GM21367 (cell line): ENCODE measurements around the gene GNG7.
"Not testable (repeated sequence)": the region's sequence is repeated elsewhere in the genome, so short reads cannot be mapped to it uniquely, and the experiment has no call there.

Source experiments
- ATAC-seq: cut with Tn5 transposase; IDR thresholded peaks from one replicate; pipeline ENCODE4 v1.9.1; 2021; ENCODE audit not compliant: unreplicated experiment

GNG7 gene

DNA sequence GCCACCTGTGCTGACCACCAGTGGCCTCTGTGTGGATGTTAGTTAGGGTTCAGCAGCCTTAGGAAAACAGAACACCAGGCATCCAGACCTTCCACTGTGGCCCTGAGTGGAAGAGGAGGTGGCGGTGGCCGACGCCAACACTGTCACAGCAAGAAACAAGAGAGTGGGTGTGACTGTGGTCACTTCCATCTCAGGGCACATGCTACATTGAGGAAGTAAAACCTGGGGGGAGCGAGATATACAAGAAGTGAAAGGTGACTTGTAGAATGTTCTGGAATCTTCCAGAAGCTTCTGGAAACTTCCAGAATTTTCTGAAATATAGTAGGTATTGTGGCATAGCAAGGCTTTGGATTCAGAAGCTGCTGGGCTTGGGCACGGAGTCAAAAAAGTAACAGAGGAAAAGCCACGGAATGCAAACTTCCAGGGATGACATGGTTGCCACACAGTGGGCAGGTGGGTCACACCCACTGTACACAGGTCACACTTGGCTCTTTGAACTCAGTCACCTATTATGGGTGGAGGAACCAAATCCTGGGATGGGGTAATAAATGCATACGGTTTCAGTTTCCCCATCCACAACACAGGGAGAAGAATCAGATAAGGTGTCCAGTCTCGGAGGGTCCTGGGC, 24.3 kb downstream of the GNG7 start:
- ATAC-seq = no peak

DNA sequence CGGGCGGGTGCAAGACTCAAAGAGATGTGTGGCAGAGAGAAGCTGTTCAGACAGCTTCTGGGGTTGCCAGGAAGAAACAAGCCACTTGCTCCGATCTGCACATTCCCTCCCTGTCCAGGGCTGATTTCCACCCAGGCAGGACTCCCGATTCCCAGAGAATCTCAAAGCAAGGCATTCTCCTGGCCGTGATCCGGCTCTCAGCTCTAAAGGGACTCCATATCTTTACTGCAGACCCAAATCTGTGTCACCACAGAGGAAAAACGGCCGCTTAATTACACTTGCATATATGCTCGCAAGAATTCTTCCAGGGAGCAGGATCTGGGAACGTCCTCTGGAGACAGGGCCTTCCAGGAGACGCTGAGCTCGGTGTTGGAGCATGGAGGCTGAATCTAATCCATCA, 25.7 kb downstream of the GNG7 start:
- ATAC-seq = no peak

DNA sequence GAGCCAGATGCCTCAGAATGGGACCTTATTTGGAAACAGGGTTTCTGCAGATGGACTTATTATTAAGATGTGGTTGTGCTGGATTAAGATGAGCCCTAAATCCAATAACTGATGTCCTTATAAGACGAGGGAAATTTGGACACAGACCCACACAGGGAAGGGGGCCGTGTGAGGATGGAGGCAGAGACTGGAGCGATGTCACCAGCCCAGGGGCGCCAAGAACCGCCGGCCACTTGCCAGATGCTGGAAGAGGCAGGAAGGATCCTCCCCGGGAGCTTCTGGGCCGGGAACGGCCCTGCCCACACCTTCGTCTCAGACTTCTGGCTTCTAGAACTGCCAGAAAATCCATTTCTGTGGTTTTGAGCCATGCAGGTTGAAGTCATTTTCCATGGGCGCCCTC, 26.6 kb downstream of the GNG7 start:
- ATAC-seq = no peak

DNA sequence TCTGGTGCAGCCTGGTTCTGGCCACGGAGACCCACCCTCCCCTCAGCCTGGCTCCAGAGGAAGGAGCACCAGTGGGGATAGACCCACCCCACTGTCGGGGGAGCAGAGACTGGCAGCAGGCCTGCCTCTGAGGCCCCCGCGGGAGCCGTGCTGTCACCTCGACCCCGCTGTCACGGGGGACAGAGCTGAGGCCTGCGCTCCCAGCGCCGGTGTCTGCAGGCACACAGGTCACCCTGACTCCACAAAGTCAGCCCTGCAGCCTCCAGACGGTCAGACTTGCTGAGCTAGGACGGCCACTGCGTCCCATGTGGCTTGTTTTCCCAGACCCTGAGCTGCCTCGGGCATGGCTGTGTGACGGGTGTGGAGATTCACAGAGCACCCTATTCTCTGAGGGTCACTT, 32.3 kb downstream of the GNG7 start:
- ATAC-seq = no peak

DNA sequence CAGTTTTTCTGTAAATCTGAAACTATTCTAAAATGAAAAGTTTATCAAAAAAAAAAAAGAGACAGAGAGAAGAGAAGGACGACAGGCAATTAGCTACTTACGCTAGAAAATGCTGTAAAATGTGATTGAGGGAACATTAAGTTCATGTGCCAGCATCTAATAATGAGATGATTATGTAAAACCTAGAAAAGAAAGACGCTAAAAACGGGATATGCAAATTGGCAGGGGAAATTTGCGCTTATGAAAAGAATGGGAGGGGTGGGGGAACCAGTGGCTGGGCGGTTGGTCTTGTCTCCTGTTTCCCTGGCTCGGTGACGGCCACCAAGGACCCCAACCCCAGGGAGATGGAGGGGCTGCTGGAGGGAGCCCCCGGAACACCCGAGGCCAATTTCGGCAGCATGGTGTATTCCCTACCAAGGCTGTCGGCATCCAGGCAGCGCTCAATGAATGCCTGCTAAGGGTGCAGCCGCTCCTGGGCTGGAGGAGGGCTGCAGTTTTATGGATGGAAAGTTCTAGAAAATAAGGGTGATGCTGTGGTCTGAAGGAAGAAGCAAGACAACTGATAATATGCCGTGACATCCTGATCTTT, 34.2 kb downstream of the GNG7 start:
- ATAC-seq = no peak

DNA sequence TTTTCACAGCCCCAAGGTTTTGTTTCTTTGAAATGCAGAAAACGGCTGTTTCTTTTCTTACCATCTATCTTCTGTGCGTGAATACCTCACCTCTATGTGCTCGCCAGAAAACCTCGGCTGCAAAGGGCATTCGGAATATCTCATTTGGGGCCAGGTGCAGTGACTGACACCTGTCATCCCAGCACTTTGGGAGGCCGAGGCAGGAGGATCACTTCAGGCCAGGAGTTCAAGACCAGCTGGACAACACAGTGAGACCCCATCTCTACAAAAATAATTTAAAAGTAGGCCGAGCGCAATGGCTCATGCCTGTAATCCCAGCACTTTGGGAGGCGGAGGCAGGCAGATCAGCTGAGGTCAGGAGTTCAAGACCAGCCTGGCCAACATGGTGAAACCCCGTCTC, 35.1 kb downstream of the GNG7 start:
- not testable (repeated sequence) for ATAC-seq

DNA sequence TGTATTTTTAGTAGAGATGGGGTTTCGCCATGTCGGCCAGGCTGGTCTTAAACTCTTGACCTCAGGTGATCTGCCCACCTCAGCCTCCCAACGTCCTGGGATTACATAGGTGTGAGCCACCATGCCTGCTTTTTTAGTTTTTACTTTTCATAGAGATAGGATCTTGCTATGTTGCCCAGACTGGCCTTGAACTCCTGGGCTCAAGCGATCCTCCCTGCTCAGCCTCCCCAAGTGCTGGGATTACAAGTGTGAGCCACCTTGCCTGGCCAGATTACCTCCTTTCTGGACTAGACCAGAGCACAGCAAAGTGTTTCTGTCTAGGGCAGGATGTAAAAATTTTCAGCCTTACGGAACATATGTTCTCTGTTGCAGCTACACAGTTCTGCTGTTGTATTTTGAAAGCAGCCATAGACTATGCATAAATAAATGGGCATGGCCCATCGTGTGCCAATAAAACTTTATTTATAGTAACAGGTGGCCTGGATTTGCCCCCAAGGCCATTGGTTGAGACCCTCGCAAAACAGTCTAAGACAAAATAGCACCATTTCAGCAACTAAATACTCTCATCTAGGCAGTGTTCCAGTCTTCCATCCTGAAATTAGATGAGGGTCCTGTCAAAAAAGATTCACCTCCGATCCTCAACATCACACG, 36.0 kb downstream of the GNG7 start:
- ATAC-seq = no peak

DNA sequence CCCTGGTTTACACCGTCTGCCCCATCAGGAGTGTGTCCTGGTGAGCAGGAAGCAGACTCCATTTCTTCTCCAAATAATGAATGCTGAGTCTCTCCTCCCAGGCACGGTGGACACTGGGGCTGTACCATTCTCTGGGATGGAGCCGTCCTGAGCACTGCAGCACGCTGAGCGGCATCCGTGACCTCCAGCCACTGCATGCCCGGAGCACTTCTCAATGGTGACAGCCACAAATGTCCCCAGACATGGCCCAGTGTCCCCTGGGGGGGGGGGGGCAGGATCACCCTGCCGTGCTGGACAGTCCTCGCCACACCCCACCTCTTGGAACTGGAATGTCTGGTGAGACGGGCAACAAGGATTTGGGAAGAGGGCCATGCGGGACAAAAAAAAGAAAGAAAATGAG, 37.4 kb downstream of the GNG7 start:
- ATAC-seq = no peak

DNA sequence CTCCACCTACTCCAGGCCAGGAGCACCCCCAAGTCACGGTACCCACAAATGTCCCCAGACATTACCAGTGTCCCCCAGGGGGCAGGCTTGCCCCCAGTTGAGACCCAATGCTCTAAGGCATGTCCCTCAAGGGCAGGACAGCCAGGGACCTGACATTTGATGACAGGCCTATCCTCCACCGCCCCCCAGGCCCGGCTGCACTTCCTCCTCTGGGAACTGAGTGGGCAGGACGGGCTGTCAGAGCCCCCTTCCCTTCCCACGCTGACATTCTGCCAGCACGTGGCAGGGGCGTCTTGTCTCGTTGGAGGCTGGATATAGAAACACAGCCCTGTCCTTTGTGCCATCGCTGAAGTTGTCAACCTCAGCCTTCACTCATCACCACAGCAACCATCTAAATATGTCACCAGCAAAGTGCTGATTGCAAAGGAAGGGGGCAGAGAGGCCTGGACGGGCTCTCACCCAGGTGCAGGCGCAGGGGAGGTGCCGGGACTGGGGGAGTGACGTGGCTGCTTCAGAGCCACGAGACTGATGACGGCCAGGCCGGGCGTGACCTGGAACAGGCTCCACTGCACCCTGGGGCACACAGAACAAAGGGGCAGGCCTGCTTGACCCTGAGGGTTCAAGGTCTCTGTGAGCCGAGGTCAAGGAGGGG, 38.4 kb downstream of the GNG7 start:
- no peak for ATAC-seq

DNA sequence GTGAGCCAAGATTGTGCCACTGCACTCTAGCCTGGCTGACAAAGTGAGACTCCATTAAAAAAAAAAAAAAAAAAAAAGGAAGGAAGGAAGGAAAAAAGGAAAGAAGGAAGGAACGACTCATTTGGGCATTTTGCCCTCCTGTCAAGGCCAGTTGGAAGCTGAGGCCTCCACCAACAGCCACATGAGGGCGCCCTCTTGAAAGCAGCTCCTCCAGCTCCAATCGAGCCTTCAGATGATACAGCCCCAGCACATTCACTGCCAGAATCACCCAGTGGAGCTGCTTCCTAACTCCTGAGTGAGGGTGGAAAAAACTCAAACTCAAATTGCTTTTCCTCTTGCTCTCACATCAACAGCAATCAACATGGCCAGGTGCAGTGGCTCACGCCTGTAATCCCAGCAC, 40.9 kb downstream of the GNG7 start:
- no peak for ATAC-seq

DNA sequence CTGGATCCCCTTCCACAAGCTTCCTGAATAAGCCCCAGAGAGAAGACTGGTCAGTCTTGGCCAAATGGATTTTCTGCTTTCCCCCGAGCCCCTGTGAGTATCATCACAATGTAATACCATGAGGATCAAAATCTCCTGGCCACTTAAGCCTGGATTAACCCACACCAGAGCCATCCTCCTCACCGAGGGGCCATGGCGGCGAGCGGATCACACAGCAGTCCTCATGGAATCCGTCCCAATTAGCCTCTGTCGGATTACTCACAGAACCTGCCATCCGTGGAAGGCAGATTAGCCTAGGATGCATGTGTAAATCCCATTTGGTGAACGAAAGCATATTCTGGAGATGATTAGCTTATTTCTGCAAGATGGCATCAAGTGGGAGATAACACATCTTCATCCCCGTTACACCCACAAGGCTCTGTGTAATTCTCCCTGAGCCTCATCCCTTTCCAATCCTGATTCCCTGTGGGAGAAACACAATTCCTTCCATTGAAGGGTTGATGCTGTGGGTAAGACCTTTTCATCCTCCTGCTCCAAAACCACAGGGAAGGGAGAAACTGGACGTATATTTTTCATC, 42.5 kb downstream of the GNG7 start:
- ATAC-seq = no peak

DNA sequence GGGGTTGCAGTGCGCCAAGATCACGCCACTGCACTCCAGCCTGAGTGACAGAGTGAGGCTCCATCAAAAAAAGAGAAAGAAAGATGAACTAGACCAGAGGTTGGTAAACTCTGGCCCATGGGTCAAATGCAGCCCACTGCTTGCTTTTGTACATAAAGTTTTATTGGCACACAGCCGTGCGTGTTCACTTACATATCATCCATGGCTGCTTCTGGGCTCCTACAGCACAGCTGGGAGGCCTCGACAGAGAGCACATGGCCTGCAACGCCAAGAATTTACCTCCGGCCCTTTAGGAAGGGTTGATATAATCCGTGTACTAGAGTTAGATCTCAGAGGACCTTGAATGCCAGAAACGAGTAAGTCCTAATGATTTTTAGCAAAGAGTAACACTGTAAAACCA, 46.0 kb downstream of the GNG7 start:
- no peak for ATAC-seq

DNA sequence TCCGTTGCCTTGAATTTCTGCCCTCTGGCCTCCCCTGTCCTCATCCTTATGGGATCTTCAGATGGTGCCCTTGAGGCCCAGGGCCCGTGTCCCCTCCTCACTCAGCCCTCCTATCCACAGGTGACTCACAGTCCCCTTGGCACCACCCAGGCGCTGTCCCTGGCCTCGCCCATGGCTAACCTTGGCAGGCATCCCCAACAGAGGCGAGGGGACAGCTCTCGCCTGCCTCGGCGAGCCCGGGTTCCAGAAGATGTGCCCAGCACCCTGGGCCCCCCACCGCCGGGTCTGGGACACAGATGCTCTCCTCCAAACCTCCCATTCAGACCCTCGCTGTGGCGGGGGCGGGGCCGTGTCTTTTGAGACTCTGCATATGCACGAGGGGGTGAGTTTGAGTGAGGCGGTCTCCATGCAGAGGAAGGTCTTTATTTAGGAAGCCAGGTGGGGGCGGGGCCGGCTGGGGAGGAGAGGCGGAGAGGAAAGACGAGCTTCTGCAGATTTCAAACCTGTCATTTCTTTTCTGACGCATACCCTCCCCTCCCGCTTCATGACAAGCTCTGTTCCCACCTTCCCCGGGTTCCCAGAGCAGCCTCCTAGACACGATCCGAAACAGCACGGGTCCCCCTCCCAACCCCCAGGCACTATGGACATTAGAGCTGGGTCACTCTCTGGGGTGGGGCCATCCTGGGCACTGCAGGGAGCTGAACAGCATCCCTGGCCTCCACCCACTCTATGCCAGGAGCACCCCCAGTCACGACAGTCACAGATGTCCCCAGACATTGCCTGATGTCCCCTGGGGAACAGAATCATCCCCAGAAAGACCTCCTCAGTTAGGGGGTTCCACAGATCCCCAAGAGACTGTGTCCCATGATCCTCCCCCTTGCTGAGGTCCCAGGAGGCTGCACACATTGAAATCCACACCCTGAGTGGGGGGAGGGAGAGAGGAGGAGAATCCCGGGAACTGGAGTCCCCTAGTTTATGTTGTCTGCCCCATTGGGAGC, 48.5 kb downstream of the GNG7 start:
- ATAC-seq = no peak

DNA sequence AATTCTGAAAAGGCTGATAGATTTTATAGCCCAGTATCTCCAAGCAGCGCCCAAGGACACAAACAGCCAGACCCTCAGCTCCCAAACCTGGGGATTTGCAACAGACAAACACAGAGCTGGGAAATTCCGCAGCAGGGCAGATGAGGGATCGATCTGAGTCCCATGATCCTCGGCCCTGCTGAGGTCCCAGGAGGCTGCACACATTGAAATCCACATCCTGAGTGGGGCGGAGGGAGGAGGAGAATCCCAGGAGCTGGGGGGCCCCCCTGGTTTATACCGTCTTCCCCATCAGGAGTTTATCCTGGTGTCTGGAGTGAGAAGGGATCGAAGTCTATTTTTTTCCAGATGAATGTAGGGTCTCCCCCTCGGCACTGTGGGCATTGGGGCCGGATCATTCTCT, 49.3 kb downstream of the GNG7 start:
- no peak for ATAC-seq

DNA sequence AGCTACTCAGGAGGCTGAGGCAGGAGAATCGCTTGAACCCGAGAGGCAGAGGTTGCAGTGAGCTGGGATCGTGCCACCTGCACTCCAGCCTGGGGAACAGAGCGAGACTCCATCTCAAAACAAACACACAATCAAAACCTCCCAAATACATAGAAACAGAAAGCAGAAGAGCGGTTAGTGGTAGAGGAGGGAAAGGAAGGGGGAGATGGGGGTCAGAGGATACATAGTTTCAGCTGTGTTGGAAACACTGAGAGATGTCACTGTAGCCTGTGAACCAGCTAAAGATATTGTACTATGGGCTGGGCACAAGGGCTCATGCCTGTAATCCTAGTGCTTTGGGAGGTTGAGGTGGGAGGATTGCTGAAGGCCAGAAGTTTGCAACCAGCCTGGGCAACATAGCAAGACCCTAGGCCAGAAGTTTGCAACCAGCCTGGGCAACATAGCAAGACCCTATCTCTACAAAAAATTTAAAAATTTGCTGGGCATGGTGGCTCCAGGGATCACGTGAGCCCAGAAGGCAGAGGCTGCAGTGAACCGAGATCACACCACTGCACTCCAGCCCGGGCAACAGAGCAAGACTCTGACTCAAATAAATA, 49.9 kb downstream of the GNG7 start:
- ATAC-seq = no peak

DNA sequence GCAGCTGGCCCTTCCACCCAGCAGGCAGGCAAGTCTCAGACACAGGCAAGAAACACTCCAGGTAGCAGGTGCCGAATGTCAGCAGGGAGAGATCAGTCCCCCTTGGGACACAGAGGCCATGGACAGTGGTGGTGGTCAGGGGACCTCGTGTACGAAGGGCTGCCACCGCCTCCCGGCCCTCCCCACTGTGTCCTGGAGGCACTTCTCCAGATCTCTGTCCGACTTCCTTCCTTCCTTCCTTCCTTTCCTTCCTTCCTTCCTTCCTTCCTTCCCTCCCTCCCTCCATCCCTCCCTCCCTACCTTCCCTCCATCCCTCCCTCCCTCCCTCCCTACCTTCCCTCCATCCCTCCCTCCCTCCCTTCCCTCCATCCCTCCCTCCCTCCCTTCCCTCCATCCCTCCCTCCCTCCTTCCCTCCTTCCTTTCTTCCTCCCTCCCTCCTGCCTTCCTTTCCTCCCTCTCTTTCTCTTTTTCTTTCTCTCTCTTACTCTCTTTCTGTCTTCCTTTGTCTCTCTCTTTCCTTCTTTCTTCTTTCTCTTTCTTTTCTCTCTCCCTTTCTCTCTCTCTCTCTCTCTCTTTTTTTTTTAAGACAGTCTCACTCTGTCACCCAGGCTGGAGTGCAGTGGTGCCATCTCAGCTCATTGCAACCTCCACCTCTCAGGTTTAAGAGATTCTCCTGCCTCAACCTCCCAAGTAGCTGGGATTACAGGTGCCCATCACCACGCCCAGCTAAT, 51.3 kb downstream of the GNG7 start:
- not testable (repeated sequence) for ATAC-seq

DNA sequence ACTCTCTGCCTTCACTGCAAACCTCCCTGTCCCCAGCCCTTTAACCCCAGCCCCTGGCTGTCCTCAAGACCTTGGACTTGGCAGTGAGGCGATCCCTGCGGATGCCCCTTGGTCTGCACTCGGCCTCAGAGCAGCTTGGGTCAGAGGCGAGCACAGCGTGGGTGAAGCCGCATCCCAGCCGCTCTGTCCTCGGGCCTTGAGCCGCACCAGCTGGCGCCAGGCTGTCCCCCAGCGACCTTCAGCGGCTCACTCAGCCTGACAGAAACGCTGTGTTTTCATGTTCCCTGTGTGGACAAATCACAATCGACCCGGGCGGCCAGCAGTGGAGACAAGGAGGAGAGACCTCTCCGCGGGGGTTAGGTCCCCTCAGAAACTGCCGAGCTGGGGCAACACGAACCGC, 52.0 kb downstream of the GNG7 start:
- ATAC-seq = no peak

DNA sequence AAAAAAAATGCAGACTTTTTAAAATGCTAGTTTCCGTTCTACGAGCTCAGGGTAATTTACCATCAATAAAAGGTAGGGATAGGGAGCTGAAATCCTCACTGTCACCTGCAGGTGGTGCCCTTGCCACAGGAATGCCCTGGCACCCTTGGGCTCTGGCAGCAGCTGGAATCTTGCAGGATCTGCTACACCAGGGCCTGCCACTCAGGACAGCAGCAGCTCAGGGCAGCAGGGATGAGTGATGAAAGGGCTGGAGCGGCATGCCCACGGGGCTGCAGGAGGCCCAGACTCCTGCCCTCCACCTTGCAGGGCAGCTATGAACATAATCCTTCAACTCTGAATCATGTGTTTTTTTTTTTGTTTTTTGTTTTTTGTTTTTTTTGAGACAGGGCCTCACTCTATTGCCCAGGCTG, 54.0 kb downstream of the GNG7 start:
- no peak for ATAC-seq

DNA sequence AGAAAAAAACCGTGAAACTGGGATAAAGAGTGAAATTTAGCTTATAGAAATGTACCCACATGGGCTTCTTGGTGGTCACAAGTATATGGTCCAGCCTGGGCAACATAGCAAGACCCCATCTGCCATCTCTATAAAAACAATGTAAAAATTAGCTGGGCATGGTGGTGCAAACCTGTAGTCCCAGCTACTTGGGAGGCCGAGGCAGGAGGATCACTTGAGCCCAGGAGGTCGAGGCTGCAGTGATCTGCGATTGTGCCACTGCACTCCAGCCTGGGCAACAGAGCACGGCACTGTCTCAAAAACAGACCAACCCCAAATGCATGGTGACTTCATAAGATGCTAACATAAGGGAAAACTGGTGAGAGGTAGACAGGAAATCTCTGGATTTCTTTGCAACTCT, 54.4 kb downstream of the GNG7 start:
- ATAC-seq = no peak
